ENCODE data around the gene EVC.
"Not testable (repeated sequence)": the region's sequence is repeated elsewhere in the genome, so short reads cannot be mapped to it uniquely, and the experiment has no call there.

EVC gene

DNA sequence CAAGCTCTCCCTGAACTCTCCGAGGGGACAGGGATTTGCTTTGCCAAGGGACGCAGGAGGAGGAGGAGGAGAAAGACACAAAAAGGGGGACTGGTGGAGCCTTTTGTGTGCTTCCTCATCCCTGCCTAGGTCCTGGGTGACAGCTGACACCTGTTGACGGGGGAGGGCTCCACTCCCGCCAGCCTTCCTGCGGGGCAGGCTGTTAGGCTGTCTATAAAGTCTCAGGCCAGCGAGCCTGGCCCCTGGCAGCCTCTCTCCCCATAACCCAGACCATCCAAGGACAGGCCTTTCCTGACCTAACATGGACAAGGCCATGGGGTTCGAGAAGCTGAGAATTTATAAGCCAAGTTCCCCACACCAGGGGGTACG lies 1.8 kb upstream of the EVC start:
- no peak for DNase-seq

DNA sequence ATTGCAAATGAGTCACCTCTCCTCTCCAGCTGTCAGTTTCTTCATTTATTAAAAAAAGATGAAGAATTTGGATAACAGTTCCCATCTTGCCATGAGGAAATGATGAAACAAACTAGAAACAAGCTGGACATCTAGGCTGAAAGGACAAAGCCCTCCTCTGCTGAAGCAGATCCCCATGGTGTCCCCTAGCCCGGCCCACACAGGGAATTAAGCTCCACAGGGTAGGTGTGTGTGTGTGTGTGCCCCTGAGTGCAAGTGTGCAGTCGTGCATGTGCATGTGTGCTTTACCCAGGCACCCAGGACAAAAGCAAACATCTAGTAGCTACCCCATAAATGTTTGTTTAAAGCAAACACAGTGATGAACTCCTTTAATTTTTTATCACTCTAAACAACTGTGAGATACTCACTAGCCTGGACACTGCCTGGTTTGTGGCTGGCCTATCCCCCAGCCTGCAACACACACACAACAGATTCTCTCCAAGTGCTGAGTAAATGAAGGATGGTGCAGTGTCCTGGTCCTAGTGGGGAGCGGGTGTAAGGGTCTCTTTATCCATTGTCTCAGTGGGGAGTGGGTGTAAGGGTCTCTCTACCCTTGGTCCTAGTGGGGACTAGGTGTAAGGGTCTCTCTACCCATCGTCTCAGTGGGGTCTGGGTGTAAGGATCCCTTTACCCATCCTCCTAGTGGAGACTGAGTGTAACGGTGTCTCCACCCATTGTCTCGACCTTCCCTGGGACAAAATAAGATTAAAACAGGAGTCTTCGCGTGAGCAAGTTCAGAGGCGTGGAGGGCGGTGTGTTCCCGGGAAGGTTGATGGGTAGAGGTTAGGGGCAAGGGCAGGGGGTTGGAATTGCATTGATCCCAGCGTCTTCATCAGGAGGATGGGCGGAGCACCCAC lies 688 bp upstream of the EVC start:
- DNase-seq: no peak

DNA sequence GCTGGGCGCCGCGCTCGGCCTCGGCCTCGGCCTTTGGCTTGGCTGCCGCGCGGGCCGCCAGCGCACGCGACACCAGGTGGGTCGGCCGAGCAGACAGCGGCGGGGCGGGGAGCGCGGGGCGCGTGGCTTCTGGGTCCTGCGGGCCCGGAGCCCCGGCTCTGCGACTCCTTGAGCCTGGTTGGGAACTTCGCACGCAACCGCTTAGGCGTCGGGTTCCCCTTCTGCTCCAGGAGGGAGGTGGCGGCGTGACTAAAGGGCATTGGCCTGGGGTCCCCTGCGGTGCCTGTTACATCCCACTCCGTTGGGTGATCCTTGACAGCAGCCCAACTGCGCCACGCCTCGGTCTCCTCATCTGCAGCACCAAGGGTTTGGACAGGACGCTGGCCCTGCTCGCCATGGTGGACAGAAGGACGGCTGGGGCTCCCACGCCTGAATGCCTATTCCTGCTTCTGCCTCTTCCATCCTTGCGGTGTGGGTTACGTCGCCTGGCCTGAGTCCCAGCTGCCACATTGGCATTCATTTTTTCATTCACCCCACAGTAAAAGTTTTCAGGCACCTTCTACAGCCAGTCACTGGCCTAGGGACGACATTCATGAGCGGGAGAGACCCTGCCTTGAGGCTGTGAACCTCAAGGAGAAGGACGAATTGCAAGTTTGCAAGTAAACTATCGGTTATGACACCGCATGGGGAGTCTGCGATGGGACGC lies 631 bp downstream of the EVC start:
- DNase-seq: no peak

DNA sequence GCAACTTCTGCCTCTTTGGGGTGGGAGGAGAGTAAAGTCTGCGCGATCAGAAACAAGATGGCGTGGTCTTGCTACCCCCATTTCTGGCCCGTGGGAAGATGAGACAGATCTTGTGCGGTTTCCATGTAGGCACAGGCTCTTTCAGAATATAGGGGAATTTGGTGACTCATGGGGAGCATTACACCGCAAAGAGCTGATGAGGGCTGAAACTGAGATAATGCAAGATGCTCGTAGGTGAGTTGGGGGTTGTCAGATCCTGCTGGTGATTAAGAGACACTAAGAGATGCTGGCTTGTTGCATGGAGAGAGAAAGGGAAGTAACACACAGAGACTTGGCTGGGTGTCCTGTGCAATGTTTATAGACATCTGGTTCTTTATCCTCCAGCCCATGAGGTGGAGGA lies 1.5 kb downstream of the EVC start:
- DNase-seq: no peak

DNA sequence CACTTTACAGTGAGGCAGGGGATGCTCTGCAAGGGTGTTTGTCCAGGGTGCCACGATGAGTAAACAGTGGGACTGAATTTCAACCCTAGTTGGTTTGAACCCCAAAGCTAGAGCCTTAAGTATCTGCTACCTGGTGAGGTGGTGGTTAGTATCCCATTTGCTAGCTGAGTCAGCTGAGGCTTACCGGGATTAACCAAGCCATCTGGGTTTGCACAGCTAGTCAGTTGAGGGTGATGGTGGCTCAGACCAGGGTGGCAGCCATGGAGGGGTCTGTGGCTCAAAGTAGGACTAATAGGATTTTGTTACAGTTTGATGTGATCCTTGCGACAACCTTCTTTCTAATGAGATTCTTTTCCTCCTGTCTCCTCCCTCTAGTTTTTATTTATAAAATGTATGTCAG lies 1.9 kb downstream of the EVC start:
- no peak for DNase-seq

DNA sequence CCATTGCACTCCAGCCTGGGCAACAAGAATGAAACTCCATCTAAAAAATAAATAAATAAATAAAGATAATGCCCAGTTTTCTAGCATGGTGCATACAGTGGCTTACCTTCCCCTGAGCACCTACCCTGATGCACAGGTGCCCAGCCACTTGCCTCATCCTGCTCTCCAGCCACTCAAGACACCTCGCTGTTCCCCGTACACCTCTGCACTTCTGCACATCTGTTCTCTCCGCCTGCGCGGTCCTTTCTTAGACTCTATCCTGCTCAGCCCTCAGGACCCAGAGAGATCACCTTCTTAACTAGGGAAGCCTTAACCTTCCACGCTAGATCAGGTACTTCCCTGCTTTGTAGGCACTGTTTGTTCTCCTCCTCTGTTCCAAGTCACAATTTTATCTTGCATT lies 2.9 kb downstream of the EVC start:
- DNase-seq: no peak

DNA sequence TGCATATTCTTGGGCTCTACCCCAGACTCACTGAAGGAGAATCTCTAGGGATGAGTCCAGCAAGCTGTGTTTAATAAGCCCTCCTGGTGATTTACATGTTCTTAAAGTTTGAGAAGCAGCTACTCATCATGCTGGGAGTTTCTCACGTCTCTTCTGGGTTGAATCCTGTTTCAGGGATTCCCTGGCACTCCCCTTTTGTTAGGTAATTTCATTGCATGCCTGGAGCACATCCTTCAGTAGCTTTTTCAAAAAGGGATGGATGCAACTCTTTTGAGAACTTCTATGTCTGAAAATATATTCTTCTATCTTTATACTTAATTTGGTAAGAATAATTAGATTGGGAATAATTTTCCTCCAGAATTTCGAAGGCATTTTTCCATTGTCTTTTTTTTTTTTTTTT lies 4.4 kb downstream of the EVC start:
- no peak for DNase-seq

DNA sequence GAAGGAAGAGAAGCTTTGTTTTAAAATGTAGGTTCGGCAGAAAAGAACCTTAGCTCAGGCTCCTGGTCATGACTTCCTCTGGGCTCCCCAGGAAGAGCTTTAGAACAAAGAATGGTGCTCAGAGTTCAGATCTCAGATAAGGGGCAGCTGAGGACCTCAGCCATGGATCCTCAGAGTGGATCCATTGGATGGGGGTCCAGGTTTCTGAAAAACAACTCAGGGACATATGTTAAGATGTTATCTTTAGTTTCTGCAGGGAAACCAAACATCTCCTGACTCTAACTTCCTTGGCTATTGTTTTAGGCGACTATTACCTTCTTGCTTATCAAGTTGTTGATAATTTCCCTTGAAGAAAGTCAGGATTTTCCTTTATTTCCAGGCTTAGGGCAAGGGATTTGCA lies 5.4 kb downstream of the EVC start:
- DNase-seq: no peak

DNA sequence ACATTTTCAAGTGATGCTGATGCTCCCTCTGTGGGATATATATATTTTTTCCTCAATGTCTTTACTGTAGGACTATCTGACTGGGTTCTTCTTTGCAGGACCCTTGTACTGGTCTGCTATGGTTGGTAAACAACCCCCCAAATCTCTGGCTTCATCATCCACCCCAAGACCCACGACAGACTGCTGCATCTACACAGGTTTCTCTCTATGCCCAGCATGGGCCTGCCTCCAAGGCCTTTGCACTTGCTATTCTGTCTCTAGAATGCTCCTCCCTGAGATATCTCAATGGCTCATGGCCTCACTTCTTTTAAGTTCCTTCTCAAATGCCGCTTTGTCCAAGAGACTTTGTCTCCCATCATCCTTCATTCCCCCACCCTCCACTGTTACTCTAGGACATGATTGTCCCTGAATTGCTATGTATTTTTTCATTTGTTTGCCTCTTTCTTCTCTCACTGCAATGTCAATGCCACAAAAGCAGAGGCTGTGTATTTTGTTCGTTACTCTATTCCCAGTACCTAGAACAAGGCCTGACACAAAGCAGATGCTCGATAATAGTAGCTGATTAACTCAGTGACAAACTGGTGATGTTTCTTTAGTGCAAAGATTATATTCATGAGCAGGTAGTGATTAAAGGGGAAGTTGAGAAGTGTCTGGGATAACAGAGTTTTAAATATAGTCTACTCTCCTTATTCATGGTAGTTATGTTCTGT lies 6.6 kb downstream of the EVC start:
- DNase-seq: no peak

DNA sequence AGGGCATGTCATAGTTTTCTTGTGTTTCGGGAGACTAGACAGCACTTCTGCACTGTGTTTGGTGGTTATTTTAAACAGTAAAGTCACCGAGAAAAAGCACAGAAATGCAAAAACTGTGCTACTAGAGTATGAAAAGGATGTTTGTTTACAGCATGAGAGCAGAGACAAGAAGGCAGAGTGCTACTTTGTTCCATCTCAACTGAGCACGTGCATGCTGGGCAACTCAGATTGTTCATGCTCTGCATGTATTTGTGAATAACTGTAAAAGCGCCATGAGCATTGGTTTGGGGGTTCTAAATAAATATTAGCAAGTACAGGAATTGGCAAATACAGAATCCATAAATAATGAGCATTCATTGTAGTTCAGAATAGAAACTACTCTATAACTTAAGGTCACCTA lies 7.4 kb downstream of the EVC start:
- no peak for DNase-seq

DNA sequence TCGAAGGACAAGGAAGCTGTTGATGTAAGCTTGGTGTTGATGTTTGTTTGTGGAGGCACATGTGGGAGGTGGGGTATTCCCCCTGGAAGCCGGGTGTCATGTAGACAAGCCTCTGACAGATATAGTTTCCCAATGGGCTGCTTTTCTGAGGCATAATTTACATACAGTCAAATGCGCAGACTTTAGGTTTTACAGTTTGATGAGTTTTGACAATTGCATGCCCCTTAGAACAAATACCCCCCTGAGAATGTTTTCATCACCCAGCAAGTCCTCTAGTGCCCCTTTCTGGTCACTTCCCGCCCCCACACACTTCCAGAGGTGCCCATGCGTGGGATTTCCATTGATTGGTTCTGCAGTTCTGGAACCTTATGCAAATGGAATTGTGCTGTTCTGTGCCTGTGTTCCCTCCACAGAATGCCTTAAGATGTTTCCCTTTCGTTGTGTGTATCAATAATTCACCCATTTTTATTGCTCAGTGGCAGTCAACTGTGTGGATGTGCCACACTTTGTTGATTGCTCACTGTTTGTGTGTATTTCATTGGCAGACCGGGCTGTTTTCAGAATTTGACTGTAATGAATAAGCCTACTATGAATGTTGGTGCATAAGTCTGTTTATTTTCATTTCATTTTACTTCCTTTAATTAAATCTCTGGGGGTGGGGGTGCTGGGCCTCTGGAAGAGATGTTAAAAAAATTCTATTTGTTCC lies 8.5 kb downstream of the EVC start:
- no peak for DNase-seq

DNA sequence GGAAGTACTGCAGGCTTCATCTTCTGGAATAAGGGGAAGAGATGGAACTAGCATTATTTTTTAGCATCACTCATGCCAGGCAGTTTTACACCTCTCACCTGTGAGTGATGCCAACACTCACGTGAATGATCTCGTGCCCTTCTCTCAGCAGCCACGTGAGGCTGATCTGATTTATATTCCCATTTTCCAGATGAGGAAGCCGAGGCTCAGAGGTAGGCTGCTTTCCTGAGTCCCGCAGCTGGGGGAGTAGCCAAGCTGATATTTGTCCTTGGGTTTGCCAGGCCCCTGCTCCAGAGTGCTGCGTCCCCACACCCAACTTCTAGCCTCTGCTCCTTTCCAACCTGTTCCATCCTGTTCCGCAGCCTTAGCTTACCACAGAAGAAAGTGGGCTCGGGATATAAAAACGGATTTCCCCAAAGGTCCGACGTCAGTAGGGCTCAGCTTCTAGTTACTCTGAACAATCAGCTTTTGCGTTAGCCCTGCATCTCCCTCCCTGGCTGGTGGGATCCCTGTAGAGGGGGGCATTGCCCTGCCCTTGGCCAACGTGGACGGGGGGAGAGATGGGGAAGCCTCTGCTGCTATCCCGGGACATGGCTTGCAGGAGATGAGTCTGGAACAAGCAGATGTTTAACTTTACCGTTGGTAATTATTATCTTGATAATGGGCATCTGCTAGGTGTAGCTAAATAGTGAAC lies 9.3 kb downstream of the EVC start:
- no peak for DNase-seq

DNA sequence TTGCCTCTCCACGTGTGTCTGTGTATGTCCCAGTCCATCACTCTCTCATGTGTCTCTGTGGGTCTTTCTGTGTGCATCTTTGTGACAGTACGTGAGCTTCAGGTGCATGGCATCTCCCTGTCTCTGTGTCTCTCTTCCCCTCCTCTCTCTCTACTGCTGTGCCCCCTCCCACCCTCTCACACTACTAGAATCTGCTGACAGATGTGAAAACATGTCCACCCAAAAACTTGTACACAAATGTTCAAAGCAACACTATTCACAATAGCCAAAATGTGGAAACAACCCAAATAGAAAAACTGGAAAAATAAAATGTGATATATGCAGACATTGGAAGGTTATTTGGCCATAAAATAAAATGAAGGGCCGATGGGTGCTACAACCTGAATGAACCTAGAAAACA lies 10.0 kb downstream of the EVC start:
- DNase-seq: no peak

DNA sequence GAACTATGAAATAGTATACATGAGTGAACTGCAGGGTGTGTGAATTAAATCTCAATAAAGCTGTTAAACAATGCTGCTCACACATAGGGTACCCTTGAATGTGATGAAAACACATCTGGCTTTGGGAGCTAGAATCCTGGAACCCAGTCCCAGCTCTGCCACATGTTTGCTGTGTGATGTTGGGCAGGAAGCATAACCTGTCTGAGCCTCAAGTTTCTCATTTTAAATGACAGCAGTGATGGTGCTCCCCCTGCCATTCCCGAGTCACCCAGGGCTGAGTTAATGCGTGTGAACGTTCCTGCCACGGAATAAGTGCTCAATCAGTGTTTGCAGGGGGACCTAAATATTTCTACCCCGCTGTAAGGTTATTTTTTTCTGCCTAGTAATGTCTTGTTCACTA lies 10.9 kb downstream of the EVC start:
- no peak for DNase-seq

DNA sequence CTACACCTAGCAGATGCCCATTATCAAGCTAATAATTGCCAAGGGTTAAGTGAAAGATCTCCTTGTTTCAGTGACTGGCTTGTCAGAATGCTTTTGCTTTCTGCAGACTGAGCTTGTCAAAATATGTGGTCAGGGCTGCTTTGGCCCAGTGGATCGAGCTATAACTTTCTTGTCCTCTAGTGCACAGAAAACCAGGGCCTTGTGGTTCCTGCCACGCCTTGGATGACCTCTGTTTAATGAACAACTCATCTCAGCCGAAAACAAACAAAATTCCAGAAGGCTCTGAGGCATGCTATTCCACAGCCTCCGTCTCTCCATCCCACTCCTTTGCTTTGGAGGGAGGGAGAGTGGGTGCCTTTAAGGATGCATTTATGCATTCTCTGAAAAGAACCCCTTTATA lies 11.3 kb downstream of the EVC start:
- DNase-seq: no peak

DNA sequence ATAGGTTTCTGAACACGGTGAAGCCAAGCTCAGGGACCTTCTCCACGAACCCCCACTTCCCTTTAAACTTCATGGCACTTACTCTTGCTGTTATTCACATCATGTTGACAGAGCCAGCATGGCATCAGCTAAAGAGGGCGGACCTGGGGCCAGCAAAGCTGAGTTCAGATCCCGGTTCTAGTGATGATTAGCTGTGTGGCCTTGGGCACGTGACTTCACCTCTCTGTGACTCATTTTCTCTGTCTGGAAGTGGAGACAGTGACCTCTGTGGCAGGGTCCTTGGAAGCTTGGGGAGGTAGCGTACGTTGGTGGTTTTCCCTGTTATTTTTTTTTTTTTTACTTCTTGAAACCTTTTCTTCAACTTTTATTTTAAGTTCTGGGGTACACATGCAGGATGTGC lies 13.4 kb downstream of the EVC start:
- no peak for DNase-seq

DNA sequence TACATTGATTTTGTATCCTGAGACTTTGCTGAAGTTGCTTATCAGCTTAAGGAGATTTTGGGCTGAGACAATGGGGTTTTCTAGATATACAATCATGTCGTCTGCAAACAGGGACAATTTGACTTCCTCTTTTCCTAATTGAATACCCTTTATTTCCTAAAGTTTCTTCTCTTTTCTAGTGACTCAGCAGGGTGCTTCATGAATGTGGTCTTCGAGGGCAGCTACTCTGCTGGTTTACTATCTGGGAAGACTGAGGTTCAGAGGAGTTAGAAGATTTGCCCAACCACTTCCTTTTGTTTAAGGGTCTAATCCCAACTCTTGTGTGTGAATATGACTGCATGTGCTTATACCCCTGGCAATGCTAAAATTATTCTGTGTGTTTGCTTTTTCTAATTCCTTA lies 17.4 kb downstream of the EVC start:
- not testable (repeated sequence) for DNase-seq

DNA sequence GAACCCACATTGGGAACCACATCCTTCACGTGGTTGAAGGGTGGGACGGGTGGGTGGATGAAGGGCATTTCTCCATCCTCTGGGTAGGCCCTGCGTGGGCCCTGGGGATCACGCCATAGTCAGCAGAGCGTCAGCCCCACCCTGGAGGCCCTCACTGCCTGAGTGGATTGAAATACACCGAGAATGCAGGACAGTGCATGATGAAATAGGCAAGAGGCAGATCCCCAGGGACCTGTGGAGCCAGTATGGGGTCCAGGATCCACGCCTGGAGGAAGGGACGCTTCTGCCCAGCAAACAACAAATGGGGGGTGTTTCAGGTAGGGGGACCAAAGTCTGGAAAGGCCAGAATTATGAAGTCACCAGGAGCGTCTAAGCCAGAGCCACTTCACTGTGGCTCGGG lies 19.4 kb downstream of the EVC start:
- no peak for DNase-seq

DNA sequence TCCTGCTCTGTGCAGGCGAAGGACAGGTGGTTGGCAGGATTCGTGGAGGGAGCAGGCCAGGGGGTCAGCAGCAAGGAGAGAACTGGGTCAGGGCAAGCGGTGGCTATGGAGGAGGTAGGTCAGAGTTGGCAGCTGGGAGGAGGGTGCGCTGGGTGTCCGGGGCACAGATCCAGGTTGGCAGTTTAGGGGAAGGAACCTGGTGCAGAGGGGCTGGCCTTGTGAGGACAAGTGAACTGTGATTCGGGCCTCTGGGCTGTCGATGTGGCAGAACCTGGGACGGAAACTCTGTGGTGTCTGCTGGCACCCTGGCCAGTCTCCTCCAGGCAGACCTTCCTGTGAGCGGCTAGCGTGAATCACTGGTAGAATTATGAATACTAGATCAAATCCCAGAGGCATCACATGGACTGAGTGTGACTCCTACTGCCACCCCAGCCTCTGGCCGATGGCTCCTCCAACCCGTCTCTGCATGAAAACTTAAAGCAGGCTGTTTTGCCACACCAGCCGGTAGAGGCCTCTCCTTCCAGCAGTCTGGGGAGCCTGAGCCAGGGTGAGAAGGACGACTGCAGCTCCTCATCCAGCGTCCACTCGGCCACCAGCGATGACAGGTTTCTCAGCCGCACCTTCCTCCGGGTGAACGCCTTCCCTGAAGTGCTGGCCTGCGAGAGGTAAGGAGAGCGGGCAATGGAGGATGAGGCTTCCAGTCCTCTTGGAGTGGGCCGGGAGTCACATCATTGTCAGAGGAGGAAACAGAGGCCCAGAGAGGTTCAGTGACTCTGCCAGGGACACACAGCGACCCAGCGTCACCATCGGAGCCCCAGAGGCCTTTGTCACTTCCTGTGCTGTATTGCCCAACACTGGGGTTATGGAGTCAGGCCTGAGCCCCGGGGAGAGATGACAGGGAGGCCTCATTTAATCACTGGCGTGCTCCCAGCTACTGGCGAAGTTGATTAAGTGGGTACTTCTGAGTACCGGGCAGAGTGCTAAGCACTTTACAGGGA lies 20.3 kb downstream of the EVC start:
- DNase-seq: no peak

DNA sequence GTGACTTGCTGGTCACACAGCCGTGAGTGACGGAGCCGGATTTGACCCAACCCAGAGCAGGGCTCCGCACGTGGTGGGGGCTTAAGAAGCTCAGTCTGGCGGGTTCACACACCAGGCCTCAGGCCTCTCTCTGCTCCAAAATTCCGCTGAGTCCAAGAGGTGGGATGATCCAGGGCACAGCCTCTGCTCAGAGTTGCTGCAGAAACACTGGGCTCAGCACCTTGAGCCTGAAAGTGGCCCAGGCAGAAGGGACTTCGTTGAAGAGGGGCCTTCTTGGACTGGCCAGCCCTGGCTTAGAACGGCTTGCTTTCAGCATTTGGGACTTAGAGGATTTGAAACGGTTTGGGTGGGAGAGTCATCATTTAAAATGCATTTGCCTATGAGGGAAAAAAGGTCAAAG lies 21.2 kb downstream of the EVC start:
- DNase-seq: no peak

DNA sequence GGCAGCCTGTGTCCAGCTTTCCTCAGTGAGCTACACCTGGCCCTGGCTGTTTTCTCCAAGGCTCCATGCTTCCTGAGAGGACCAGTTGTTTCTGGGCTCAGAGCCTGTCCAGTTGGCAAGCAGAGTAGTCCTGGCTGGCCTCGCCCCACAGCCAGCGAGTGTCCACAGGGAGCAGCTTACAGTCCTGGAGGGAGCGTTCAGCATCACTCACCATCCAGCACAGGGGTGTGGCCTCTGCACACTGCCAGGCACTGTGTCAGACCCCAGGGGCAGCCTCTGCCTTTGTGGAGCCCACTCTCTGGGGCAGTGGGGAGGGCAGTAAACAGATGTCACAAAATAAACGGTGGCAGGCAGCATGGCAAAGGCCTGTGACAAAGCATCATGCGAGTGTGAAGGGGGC lies 23.9 kb downstream of the EVC start:
- no peak for DNase-seq

All from NCI-H2227 treated with DMSO at 0.1 percent for 48 hours (cell line).